Fibroblast of mammary gland (primary cell): Measurements from ENCODE around the gene PTPRD.
A peak's percentile ranks its signal among the peaks of the same experiment; 100 is the strongest.

Experiments used
- DNase-seq: peaks from one replicate; pipeline ENCODE4 v3.0.0-alpha.2; 2010; ENCODE audit warnings: low read depth
- H3K4me3 ChIP-seq: 2 replicates; pipeline ENCODE4 v1.5.1; 2011; ENCODE audit warnings: low read depth, mild to moderate bottlenecking, low read length, moderate library complexity; ENCODE audit not compliant: control insufficient read depth
- CTCF ChIP-seq: conservative IDR thresholded peaks from 2 replicates; pipeline ENCODE4 v1.5.1; 2011; ENCODE audit warnings: low read depth, low read length, inconsistent platforms; ENCODE audit not compliant: control insufficient read depth, insufficient read depth

Gene PTPRD

DNA sequence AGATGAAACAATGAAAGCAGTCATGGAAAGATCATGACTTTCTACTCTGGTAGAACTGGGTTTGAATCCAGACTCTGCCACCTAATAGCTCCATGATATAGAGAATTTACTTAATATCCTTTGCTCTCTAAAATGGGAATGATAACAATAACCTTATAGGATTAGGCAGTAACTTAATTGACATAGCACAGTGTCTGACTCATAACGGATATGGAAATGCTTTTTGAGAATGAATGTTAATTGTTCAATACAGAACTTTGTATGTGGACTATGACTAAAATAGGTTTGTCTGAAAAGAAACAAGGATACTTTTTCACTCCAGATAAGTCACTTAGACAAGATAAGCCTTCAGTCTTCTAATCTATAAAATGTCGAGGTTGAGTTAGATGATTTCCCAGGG is 330.7 kb downstream of the PTPRD start:
- DNase-seq: no peak
- no peak overlapping the region for H3K4me3 ChIP-seq
- no peak for TF ChIP-seq CTCF

DNA sequence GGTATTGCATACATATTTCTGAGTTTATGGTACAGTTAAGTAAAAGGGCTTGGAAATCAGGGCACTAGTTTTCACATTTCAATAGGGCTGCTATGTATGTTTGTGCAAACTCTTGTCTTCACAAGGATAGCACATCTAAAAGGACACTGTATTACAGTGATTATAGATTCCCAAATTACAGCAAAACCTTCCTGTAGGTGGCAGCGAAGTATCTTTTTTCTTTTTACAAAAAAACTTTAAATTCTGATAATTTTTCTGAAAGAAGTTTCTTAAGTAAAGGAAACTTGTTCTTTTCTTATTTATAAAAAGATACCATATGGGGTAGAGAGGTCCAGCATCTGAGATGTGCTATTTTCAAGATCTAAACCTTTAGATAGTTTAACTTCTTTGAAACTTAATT is 337.8 kb downstream of the PTPRD start:
- TF ChIP-seq CTCF: peak; percentile 21
- peak; percentile 6 for DNase-seq
- no peak overlapping the region for H3K4me3 ChIP-seq

DNA sequence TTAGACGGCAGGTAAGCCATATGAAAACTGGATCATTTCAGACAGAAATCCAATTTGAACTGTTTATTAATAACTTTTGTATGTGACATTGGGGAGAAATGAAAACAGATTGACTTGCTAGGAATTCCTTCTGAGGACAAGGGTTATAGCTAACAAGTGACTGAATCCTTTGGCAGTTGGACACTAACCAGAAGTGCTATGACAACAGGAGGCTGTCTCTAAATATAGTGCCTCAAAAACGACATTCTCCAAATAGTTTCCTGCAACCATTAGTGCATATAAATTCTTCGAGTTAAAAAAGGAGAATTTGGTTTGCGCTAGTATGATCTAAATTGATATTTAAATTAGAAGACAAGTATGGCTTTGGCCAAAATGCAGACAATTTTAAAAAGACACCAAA is 338.6 kb downstream of the PTPRD start:
- no peak overlapping the region for H3K4me3 ChIP-seq
- no peak for DNase-seq
- TF ChIP-seq CTCF: no peak

GRCh38 chr9:10272830-10273229 is 340.0 kb downstream of the PTPRD start:
- H3K4me3 ChIP-seq: no peak overlapping the region
- TF ChIP-seq CTCF: no peak
- no peak for DNase-seq

DNA sequence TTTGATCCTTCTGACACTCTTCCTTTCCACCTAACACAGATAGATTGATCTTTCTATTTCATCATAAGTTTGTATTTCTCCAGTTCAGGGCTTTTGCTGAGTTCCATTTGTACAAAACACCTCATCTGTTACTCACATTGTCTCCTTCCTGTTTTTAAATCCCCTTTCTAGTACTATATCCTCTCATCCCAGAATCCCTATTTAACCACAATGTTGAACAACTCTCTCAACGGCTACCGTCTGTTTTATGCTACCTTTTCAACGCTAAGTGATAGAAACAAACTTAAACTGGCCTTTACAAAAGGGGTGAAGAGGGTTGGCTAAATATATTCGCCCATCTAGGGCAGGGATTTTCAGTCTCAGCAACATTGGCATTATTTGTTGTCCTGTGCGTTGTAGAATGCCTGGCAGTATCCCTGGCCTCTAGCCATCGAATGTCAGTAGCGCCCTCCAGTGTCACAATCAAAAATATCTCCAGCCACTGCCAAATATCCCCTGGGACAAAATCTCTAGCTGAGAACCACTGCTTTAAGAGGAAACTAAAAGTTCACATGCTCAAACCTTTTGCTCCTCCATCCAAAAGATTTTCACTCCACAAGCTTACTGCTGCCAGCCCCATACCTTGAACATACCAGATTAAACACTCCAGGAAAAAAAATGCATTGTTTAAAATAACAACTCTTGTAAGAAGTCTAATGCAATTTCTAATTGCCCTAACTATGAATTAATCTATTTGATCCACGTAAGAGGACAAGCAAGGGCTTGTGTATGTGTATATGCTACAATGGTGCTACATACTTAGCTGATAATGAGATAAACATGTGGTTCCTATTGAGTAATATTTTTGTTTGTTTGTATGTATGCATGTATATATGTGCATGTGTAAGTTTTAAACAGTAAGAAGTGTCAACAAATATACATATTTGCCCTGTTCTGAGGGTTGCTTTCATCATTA is 344.0 kb downstream of the PTPRD start:
- peak; percentile 49 for DNase-seq
- TF ChIP-seq CTCF: peak; percentile 46
- H3K4me3 ChIP-seq: no peak overlapping the region

- H3K4me3 ChIP-seq: no peak overlapping the region
- peak; percentile 93 for DNase-seq
- TF ChIP-seq CTCF: no peak
These were observed 347.6 kb downstream of the PTPRD start for GRCh38 chr9:10265153-10265631.
